HG02943 (cell line): Measurements from ENCODE around the gene ASB12.

ENCODE experiments used
- ATAC-seq: cut with Tn5 transposase; IDR thresholded peaks from one replicate; pipeline ENCODE4 v1.9.1; 2021; ENCODE audit warnings: mild to moderate bottlenecking, low read depth, moderate library complexity; ENCODE audit not compliant: unreplicated experiment

The ASB12 gene

GRCh38 chrX:64187762-64188150, 42.7 kb downstream of the ASB12 start:
- ATAC-seq, result no peak

DNA sequence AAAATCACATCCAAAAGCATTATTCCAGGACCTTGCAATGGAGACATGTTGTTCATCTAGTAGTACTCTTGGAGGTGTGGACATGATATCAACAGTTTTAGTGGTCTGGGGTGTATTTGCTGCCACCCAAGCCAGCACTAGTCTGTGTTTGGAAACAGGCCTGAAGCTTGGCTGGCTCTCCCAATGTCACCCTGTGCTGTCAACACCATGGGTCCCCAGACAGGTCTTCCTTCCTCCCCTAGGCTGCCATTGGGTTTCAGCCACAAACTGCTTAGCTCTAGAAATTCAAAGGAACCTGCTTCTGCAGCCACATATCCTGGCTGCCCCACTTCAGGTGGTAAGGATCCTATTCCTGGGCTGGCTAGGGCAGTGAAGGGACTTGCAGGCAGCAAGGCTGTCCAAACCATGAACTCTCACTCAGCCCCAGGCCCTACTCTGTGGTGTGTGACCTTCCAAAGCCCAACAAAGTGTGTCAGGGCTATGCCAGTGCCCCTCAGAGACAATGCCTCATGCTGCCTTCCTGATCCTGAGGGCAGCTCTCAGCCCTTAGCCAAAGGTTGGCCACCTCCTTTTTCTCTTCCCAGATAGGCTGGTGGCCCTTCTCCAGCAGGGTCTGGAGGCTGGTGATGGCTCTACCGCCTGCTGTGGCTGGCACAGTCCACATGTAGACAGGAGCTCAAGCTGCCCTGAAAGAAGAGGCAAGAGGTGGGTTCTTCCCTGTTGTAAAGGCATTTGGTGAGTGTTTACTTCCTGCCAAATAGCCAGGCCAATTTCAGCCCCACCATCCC, 43.2 kb downstream of the ASB12 start:
- ATAC-seq, result no peak

DNA sequence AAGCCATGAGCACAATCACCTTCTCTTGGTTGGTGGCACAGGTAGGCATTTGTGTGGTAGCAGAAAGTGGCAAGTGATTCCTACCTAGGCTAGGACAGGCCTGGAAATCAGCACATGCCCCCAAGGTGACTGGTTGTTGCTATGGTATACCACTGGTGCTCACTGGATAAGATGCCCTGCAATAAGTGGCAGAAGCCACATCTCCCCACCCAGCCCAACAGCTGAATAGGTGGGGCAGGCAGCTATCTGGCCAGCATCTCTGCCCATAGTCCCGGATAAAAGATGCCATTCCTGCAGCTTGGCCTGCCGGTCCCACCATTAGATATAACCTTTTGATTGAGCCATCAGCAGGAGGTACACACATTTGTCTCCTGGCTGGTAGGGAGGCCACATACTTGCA, 46.0 kb downstream of the ASB12 start:
- ATAC-seq, result no peak

- no peak for ATAC-seq
These were observed 48.2 kb downstream of the ASB12 start for GRCh38 chrX:64182208-64182607.

DNA sequence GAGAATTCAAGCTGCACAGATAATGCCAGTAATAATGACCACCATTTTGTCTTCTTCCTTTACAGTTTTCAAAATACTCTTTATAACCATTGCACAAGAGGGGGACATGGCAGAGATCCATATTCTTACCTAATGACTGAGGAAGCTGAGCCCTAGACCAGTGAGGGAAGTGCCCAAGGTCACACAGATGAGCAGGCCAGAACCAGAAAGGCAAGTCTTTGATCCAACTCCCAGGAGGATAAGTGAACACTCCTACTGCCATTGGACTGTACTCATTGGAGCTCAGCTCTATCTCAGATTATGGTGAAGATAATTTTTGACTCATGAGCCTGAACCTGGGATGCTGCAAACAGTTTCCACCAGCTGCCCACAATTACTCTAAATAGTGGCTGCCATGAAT, 53.5 kb downstream of the ASB12 start:
- no peak for ATAC-seq
